Measurements from ENCODE around the gene DOCK8.

GRCh38 chr9:341634-342421, 127.2 kb downstream of the DOCK8 start:
- TF ChIP-seq POLR2AphosphoS5 (IDR thresholded peaks at IDR 0.05) (no peak), CTCF (IDR thresholded peaks at IDR 0.05) (no peak), POLR2A (IDR thresholded peaks at IDR 0.05) (no peak)
